NCI-H146 treated with DMSO at 0.1 percent for 48 hours (cell line): ENCODE results near the gene SLC10A6.
A peak's percentile ranks its signal among the peaks of the same experiment; 100 is the strongest.

Experiments used
- DNase-seq: peaks from one replicate; lab custom pipeline; 2025; ENCODE audit not compliant: unreplicated experiment; lab: John Stamatoyannopoulos, UW

SLC10A6 gene

GRCh38 chr4:86848136-86848535, 1.0 kb downstream of the SLC10A6 start:
- DNase-seq = no peak

- no peak for DNase-seq
Measured at GRCh38 chr4:86847571-86847970, 1.6 kb downstream of the SLC10A6 start.

- DNase-seq = no peak
Measured at GRCh38 chr4:86846921-86847320, 2.3 kb downstream of the SLC10A6 start.

DNA sequence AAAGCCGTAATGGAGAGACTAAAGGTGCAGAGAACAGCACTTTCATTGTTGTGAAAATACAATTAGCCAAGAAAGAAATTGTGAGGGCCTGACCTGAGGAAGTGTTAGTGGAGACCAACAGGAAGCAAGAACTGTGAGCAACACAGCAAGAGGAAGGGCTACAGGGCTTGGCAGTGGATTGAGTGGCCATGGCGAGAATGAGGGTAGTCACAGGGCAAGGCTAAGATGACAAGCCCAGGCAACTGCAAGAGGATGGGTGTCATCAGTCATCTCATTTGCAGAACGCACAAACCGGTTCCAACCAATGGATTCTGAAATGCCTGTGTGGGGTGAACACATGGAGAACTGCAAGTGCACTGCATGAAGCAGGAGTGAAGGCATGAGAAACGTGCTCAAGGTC, 3.6 kb downstream of the SLC10A6 start:
- DNase-seq = no peak

DNA sequence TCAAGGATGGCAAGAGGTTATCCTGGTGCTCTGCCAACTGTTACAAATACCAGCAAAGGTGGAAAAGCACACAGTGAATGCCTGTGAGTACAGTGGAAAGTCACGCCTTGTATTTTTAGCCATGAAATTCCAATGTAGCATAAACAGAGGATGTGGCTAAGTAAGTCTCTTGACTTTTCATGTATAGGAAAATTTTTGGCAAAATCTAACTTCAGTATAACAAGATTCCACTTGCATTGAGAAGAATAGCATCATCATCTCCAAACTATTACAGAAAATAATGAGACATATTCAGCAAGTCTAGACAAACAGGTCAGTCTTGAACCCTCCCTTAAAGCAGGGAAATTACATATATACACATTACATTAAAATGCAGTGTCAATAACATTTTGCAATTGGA, 7.9 kb downstream of the SLC10A6 start:
- no peak for DNase-seq

GRCh38 chr4:86840858-86841257, 8.3 kb downstream of the SLC10A6 start:
- no peak for DNase-seq

GRCh38 chr4:86837691-86838503, 11.3 kb downstream of the SLC10A6 start:
- DNase-seq = no peak

GRCh38 chr4:86835677-86836076, 13.5 kb downstream of the SLC10A6 start:
- DNase-seq = no peak

DNA sequence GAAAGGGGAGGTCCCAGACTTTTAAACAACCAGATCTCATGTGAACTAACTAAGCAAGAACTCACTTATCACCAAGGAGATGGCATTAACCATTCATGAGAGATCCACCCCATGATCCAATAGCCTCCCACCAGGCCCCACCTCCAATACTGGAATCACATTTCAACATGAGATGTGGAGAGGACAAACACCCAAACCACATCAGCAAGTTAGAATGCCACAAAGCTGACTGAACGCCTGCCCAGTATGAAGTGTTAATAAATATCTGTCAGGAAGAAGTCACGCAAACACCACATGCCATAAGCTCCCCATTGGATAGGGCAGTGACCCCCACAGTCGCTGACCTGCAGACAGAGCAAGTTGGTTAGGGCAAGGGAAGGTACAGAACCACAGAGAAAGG, 14.3 kb downstream of the SLC10A6 start:
- no peak for DNase-seq

DNA sequence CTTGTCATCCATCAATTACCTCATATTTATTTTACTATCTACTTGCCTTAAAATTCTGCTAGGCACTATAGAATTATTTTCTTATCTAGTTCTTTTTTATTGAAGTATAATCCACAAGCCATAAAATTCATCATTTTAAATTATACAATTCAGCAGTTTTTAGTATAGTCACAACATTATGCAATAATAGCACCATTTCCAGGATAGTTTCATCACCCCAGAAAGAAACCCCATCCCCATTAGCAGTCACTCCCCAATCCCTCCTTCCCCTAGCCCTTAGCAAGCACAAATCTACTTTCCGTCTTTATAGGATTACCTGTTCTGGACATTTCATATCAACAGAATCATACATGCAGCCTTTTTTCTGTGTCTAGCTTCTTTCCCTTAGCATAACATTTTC, 15.6 kb downstream of the SLC10A6 start:
- no peak for DNase-seq

- DNase-seq = peak; percentile 14
Measured at GRCh38 chr4:86831262-86832130, 17.7 kb downstream of the SLC10A6 start.

- no peak for DNase-seq
Measured at GRCh38 chr4:86825511-86825910, 23.7 kb downstream of the SLC10A6 start.

- DNase-seq = no peak
Measured at GRCh38 chr4:86822136-86822535, 27.0 kb downstream of the SLC10A6 start.

- no peak for DNase-seq
Measured at GRCh38 chr4:86821151-86821550, 28.0 kb downstream of the SLC10A6 start.

GRCh38 chr4:86819561-86819960, 29.6 kb downstream of the SLC10A6 start:
- no peak for DNase-seq

- no peak for DNase-seq
Measured at GRCh38 chr4:86818841-86819240, 30.3 kb downstream of the SLC10A6 start.

GRCh38 chr4:86818211-86818610, 31.0 kb downstream of the SLC10A6 start:
- DNase-seq = no peak

DNA sequence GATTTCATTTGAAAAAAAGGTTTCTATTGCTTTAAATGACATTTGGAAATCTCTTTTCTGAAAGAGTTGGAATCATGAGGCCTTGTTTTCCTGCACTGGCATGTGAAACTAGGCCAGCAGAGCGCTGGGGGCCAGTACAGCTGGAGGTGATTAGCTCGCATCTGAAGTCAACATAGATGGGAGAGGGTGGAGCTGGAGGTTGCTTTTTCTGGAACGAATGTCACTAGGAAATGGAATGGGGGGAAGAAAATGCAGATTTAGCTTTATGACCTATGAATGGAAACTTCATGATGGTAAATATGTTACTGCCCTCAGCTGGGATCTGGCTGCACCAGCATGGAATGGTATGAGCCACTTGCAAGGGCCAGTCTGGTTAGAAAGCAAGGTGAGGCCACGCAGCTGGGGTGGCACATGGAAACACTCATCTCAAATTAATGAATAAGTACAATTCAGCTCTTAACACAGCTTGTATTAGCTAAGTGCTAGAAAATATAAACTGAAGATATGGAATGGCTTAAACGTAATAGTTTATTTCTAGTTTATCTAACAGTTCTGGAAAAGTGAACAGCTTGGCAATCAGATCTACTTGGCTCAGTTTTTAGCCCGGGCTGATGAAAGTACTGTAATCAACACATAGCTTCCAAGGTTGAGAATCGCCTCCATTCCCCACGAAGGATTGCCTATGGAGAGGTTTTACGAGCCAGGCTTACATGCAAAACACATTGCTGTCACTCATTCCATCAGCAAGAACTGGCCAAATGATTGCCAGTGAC, 32.5 kb downstream of the SLC10A6 start:
- no peak for DNase-seq

GRCh38 chr4:86815653-86816052, 33.5 kb downstream of the SLC10A6 start:
- no peak for DNase-seq

GRCh38 chr4:86810847-86811246, 38.3 kb downstream of the SLC10A6 start:
- DNase-seq = no peak

DNA sequence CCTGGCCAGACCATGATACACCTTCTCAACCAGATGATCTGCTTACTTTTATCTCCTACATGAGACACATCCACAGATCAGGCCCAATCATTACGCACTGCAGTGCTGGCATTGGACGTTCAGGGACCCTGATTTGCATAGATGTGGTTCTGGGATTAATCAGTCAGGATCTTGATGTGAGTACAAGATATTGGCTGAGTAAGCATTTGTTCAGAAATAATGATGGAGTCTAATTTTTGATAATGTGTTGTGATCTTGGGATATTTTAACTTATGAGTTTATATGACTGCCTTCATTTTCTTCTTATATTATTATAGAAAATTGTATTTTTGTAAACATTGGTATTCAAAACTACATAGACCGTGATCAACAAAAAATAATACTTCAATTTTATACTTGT, 39.4 kb downstream of the SLC10A6 start:
- DNase-seq = no peak
